T-helper 1 cell treated with Interleukin-12 subunit alpha and Interleukin-12 subunit beta and Interleukin-4 antibody, amounts not matched to agents 30 ng/mL and 1 ng/mL, for 36 hours (primary cell): ENCODE data around the gene CERKL. TPM values are rescaled to one million over a fixed set of nuclear protein-coding genes. Genes with fewer than 3 reads are reported as not detected.
"Not testable (repeated sequence)": the region's sequence is repeated elsewhere in the genome, so short reads cannot be mapped to it uniquely, and the experiment has no call there.

Source experiments
- intact Hi-C: fragments of 100-400 bp; cut with micrococcal nuclease; formaldehyde crosslinking; loops from one replicate; pipeline ENCODE4 v1.15.1; 2024
- total RNA-seq: library from RNA; stranded (reverse); gene quantifications from 2 replicates; pipeline ENCODE4 v1.2.3, GENCODE V29; 2022

Gene CERKL
- total RNA-seq, result 0.07 TPM in 1 of 2 replicates, not detected in the other

- intact Hi-C loops, result loop anchor here (5.0 kb wide), 1 partner anchor 36 kb away; no protein-coding TSS in a partner anchor
Observed at GRCh38 chr2:181656450-181657291, at the start of gene CERKL. Gene CERKL (minus strand): TSS chr2:181657105. CDS start chr2:181657006, 99 bp downstream.

- intact Hi-C loops, result not testable (repeated sequence)
Observed at GRCh38 chr2:181702519-181702918, 45.6 kb upstream of the CERKL start.

GRCh38 chr2:181698223-181698622 is 41.3 kb upstream of the CERKL start:
- intact Hi-C loops, result no loop called here

GRCh38 chr2:181697571-181697970 is 40.7 kb upstream of the CERKL start:
- intact Hi-C loops, result no loop called here

GRCh38 chr2:181697126-181697525 is 40.2 kb upstream of the CERKL start:
- intact Hi-C loops, result no loop called here

GRCh38 chr2:181694271-181694670 is 37.4 kb upstream of the CERKL start:
- intact Hi-C loops, result loop anchor here (5.0 kb wide), 1 partner anchor 37 kb away; the partner anchor contains the start of gene CERKL

GRCh38 chr2:181690860-181691259 is 34.0 kb upstream of the CERKL start:
- intact Hi-C loops, result loop anchor here (5.0 kb wide), 1 partner anchor 34 kb away; the partner anchor contains the start of gene CERKL

GRCh38 chr2:181686576-181687185 is 29.8 kb upstream of the CERKL start:
- intact Hi-C loops, result loop anchor here (1.0 to 10.0 kb wide), 2 partner anchors 8 to 472 kb away; no protein-coding TSS in a partner anchor

GRCh38 chr2:181685150-181685688 is 28.3 kb upstream of the CERKL start:
- intact Hi-C loops, result loop anchor here (10.0 kb wide), 1 partner anchor 470 kb away; no protein-coding TSS in a partner anchor

GRCh38 chr2:181684454-181685149 is 27.7 kb upstream of the CERKL start:
- intact Hi-C loops, result loop anchor here (10.0 kb wide), 1 partner anchor 470 kb away; no protein-coding TSS in a partner anchor

- intact Hi-C loops, result loop anchor here (10.0 kb wide), 1 partner anchor 469 kb away; no protein-coding TSS in a partner anchor
Observed at GRCh38 chr2:181683518-181684453, 26.9 kb upstream of the CERKL start.

GRCh38 chr2:181682795-181683517 is 26.1 kb upstream of the CERKL start:
- intact Hi-C loops, result loop anchor here (10.0 kb wide), 1 partner anchor 468 kb away; no protein-coding TSS in a partner anchor

- intact Hi-C loops, result loop anchor here (10.0 kb wide), 1 partner anchor 467 kb away; no protein-coding TSS in a partner anchor
Observed at GRCh38 chr2:181682026-181682789, 25.3 kb upstream of the CERKL start.

GRCh38 chr2:181680937-181681811 is 24.3 kb upstream of the CERKL start:
- intact Hi-C loops, result loop anchor here (2.0 to 10.0 kb wide), 2 partner anchors 26 to 466 kb away; no protein-coding TSS in a partner anchor

GRCh38 chr2:181680055-181680936 is 23.4 kb upstream of the CERKL start, which contains the start of gene NEUROD1:
Gene NEUROD1 (minus strand): TSS chr2:181680517. CDS start chr2:181678860, 1,657 bp downstream.
- intact Hi-C loops, result loop anchor here (2.0 to 10.0 kb wide), 2 partner anchors 25 to 465 kb away; no protein-coding TSS in a partner anchor

GRCh38 chr2:181679544-181679979 is 22.7 kb upstream of the CERKL start:
- intact Hi-C loops, result no loop called here
